GM12878 (cell line): ENCODE measurements around the gene CASP5. TPM values are rescaled to one million over a fixed set of nuclear protein-coding genes. Genes with fewer than 3 reads are reported as not detected.

Experiments
- ATAC-seq: fragments of 200-7000 bp; cut with Tn5 transposase; 3 replicates; pipeline ENCODE4 v1.9.1; 2020; ENCODE audit warnings: mild to moderate bottlenecking, moderate library complexity
- BruUV-seq: library from RNA; stranded (reverse); fragments of 400-500 nt; replicated peaks from 2 replicates; lab custom pipeline; 2021; lab: Mats Ljungman, UMichigan
- CTCF ChIA-PET: fragments of 300-600 bp; sonication (Branson Sonifier 250); formaldehyde crosslinking; extraction: SDS; loops from one replicate; lab custom pipeline; 2021; ENCODE audit warnings: inconsistent platforms; lab: Yijun Ruan, JAX
- POLR2A ChIA-PET: fragments of 350-600 bp; formaldehyde crosslinking; extraction: SDS; loops from one replicate; lab custom pipeline; 2021; ENCODE audit warnings: inconsistent platforms; lab: Charles Lee
- RAD21 ChIA-PET: fragments of 300-600 bp; sonication (Branson Sonifier 250); formaldehyde crosslinking; loops from one replicate; lab custom pipeline; 2023; ENCODE audit warnings: antibody characterized with exemption; ENCODE audit not compliant: unreplicated experiment; lab: Charles Lee
- SMC1A ChIA-PET: fragments of 300-600 bp; sonication (Branson Sonifier 250); formaldehyde crosslinking; loops from one replicate; lab custom pipeline; 2023; ENCODE audit not compliant: unreplicated experiment, uncharacterized antibody; lab: Charles Lee
- DNase-seq: peaks from one replicate; pipeline ENCODE4 v3.0.0-alpha.2; 2011; ENCODE audit warnings: low read depth, low spot score
- FAIRE-seq: peaks from 3 replicates; lab custom pipeline; 2011; peaks lifted over from hg19 to GRCh38; lab: Jason Lieb, UNC
- H2AFZ ChIP-seq: 2 replicates; pipeline ENCODE4 v1.6.0; 2011; ENCODE audit warnings: low read depth, low read length, control low read depth; ENCODE audit not compliant: control insufficient read depth
- H3K27ac ChIP-seq: 2 replicates; pipeline ENCODE4 v1.5.1; 2011; ENCODE audit warnings: control low read depth; ENCODE audit not compliant: control insufficient read depth, insufficient read depth
- H3K27me3 ChIP-seq, 2 experiments: replicated peaks in 1 of 2; 2 replicates each; pipeline versions ENCODE4 v1.6.0 to v1.6.1; 2011; ENCODE audit warnings: low read length in 1 of 2; ENCODE audit not compliant: control insufficient read depth in 2 of 2, insufficient read depth in 2 of 2
- H3K36me3 ChIP-seq, 2 experiments: 2 replicates each; pipeline ENCODE4 v1.5.1; 2011; ENCODE audit warnings: low read length in 1 of 2; ENCODE audit not compliant: control insufficient read depth in 2 of 2, insufficient read depth in 2 of 2
- H3K4me1 ChIP-seq: 2 replicates; pipeline ENCODE4 v1.6.1; 2011; ENCODE audit warnings: mild to moderate bottlenecking, low read length, moderate library complexity, mixed read lengths; ENCODE audit not compliant: control insufficient read depth, insufficient read depth
- H3K4me2 ChIP-seq: 2 replicates; pipeline ENCODE4 v1.6.0; 2011; ENCODE audit warnings: control low read depth; ENCODE audit not compliant: control insufficient read depth, insufficient read depth
- H3K4me3 ChIP-seq: fragments of 200-600 bp; sonication (generic); 2 replicates; pipeline ENCODE4 v1.5.1; 2016
- H3K79me2 ChIP-seq: 2 replicates; pipeline ENCODE4 v1.6.0; 2011; ENCODE audit warnings: low read length; ENCODE audit not compliant: control insufficient read depth, insufficient read depth
- H3K9ac ChIP-seq: 2 replicates; pipeline ENCODE4 v1.8.0; 2011; ENCODE audit warnings: low read length, control low read depth, mixed read lengths; ENCODE audit not compliant: control insufficient read depth, insufficient read depth
- H3K9me3 ChIP-seq: replicated peaks from 3 replicates; pipeline ENCODE4 v1.5.1; 2011; ENCODE audit warnings: mild to moderate bottlenecking, low read length; ENCODE audit not compliant: control insufficient read depth, insufficient read depth
- H4K20me1 ChIP-seq: 2 replicates; pipeline ENCODE4 v1.6.0; 2011; ENCODE audit not compliant: control insufficient read depth, insufficient read depth
- BHLHE40 ChIP-seq, 2 experiments: fragments of 450-650 bp in 1 of 2; IDR thresholded peaks; 2 replicates each; pipeline ENCODE4 v1.6.1; 2011 to 2017; ENCODE audit warnings: low read depth in 2 of 2, borderline replicate concordance in 1 of 2, improper control_type of control experiment in 1 of 2, low read length in 1 of 2, mild to moderate bottlenecking in 1 of 2
- CBX5 ChIP-seq: sonication (generic); IDR thresholded peaks from 2 replicates; pipeline ENCODE4 v1.6.1; 2016; ENCODE audit warnings: low read depth, moderate library complexity, mild to moderate bottlenecking, inconsistent platforms
- CTCF ChIP-seq, 3 experiments: IDR thresholded peaks in 2 of 3; conservative IDR thresholded peaks in 1 of 3; 2 replicates each; pipeline ENCODE4 v1.5.1; 2011; ENCODE audit warnings: low read depth in 3 of 3, low read length in 3 of 3, mild to moderate bottlenecking in 3 of 3, control low read depth in 2 of 3, moderate library complexity in 2 of 3, inconsistent platforms in 1 of 3, mixed read lengths in 1 of 3; ENCODE audit not compliant: control insufficient read depth in 2 of 3, insufficient read depth in 1 of 3; ENCODE audit errors: extremely low read depth in 1 of 3
- HDAC2 ChIP-seq: fragments of 200-600 bp; sonication (generic); IDR thresholded peaks from 2 replicates; pipeline ENCODE4 v1.6.1; 2017
- KAT2A ChIP-seq: conservative IDR thresholded peaks from 2 replicates; pipeline ENCODE4 v1.6.1; 2011; ENCODE audit warnings: low read depth, low read length; ENCODE audit not compliant: control insufficient read depth
- MEF2A ChIP-seq: IDR thresholded peaks from 2 replicates; pipeline ENCODE4 v1.6.1; 2011; ENCODE audit warnings: low read depth, mild to moderate bottlenecking, low read length, moderate library complexity; ENCODE audit not compliant: insufficient read depth
- MLLT1 ChIP-seq: fragments of 450-650 bp; IDR thresholded peaks from 2 replicates; pipeline ENCODE4 v1.6.1; 2016; ENCODE audit warnings: mild to moderate bottlenecking
- MXI1 ChIP-seq: fragments of 150-350 bp; IDR thresholded peaks from 2 replicates; pipeline ENCODE4 v1.6.1; 2011; ENCODE audit warnings: low read depth, mild to moderate bottlenecking, inconsistent platforms, low read length, improper control_type of control experiment
- NR2C2 ChIP-seq: IDR thresholded peaks from 2 replicates; pipeline ENCODE4 v1.6.1; 2011; ENCODE audit warnings: borderline replicate concordance, low read depth; ENCODE audit not compliant: control insufficient read depth, insufficient read length
- PAX5 ChIP-seq: IDR thresholded peaks from 2 replicates; pipeline ENCODE4 v1.6.1; 2011; ENCODE audit warnings: low read depth, low read length, borderline replicate concordance
- POU2F2 ChIP-seq: IDR thresholded peaks from 3 replicates; pipeline ENCODE4 v1.6.1; 2011; ENCODE audit warnings: low read depth, mild to moderate bottlenecking, low read length, borderline replicate concordance
- RFX5 ChIP-seq: IDR thresholded peaks from 2 replicates; pipeline ENCODE4 v1.6.1; 2011; ENCODE audit warnings: low read depth, low read length, improper control_type of control experiment
- SIN3A ChIP-seq: IDR thresholded peaks from 2 replicates; pipeline ENCODE4 v1.6.1; 2012; ENCODE audit warnings: low read depth, low read length, improper control_type of control experiment
- SMAD5 ChIP-seq: IDR thresholded peaks from 2 replicates; pipeline ENCODE4 v1.6.1; 2016; ENCODE audit warnings: antibody characterized with exemption, low read depth
- SPI1 ChIP-seq: IDR thresholded peaks from 2 replicates; pipeline ENCODE4 v1.6.1; 2011; ENCODE audit warnings: low read depth, mild to moderate bottlenecking, low read length, moderate library complexity, borderline replicate concordance; ENCODE audit not compliant: insufficient read depth
- STAT1 ChIP-seq: fragments of 450-650 bp; conservative IDR thresholded peaks from 2 replicates; pipeline ENCODE4 v1.6.1; 2014; ENCODE audit warnings: antibody characterized with exemption, mild to moderate bottlenecking
- TARDBP ChIP-seq: IDR thresholded peaks from 2 replicates; pipeline ENCODE4 v1.6.1; 2016; ENCODE audit warnings: borderline replicate concordance
- YY1 ChIP-seq: IDR thresholded peaks from 2 replicates; pipeline ENCODE4 v1.6.1; 2011; ENCODE audit warnings: low read depth, mild to moderate bottlenecking, low read length
- ZNF207 ChIP-seq: fragments of 450-650 bp; IDR thresholded peaks from 2 replicates; pipeline ENCODE4 v1.6.1; 2014; ENCODE audit warnings: antibody characterized with exemption, mild to moderate bottlenecking, borderline replicate concordance
- ZNF622 ChIP-seq: fragments of 450-650 bp; IDR thresholded peaks from 2 replicates; pipeline ENCODE4 v1.6.1; 2017; ENCODE audit warnings: mild to moderate bottlenecking, inconsistent platforms
- WGBS: methylation state at CpG from one replicate; pipeline ENCODE4 v1.1.6; 2016; ENCODE audit warnings: low lambda C conversion rate; ENCODE audit not compliant: insufficient replicate concordance, insufficient coverage; ENCODE audit errors: missing lambda C conversion rate; 5-methylcytosine and 5-hydroxymethylcytosine counted together
- in situ Hi-C: fragments of 300-500 bp; cut with MboI; formaldehyde crosslinking; loops from 9 replicates; pipeline ENCODE4 v1.14.3; 2018; ENCODE audit warnings: mixed read lengths
- intact Hi-C: fragments of 100-400 bp; cut with micrococcal nuclease; formaldehyde crosslinking; loops from one replicate; pipeline ENCODE4 v1.14.2; 2022; ENCODE audit not compliant: unreplicated experiment
- polyA plus RNA-seq, 11 experiments: library from polyadenylated mRNA; depleted of rRNA in 4 of 11; unstranded in 6 of 11; stranded (reverse) in 5 of 11; fragments of >200 nt; fragmentation: Nextera tagmentation in 4 of 11; fragmentation: Illumina TruSeq in 1 of 11; extraction: Ambion mirVana in 4 of 11; extraction: Trizol in 1 of 11; gene quantifications; 1 replicate in 1 of 11; 2 replicates in 10 of 11; pipeline versions ENCODE4 v1.2.1 to v1.2.3, GENCODE V29; 2011 to 2016; ENCODE audit warnings: inconsistent platforms in 2 of 11, missing spikeins in 2 of 11, low read depth in 1 of 11
- total RNA-seq, 4 experiments: library from RNA; depleted of rRNA in 3 of 4; stranded (reverse); fragments of >200 nt in 3 of 4; fragmentation: Illumina TruSeq in 1 of 4; extraction: Trizol in 1 of 4; gene quantifications; 2 replicates each; pipeline versions ENCODE4 v1.2.1 to v1.2.3, GENCODE V29; 2013 to 2021
- TF ChIP-seq, protein P1 (sequence below): IDR thresholded peaks from 2 replicates; pipeline ENCODE4 v1.6.1; 2011; ENCODE audit warnings: low read depth, low read length, improper control_type of control experiment, borderline replicate concordance

CASP5 gene
- total and polyA plus RNA-seq, 10 of the 15 experiments (the other 5 are each of a cell fraction or from before 2014, with no cell fraction given), result not detected

GRCh38 chr11:105057432-105057831, 34.5 kb upstream of the CASP5 start (continued):
- TF ChIP-seq PAX5 (no peak), SIN3A (no peak), NR2C2 (no peak), ZNF207 (no peak), RFX5 (no peak), POU2F2 (no peak)

- Histone ChIP-seq H3K9me3 (no peaks in the 10 kb centered on the region), H3K4me1 (no peaks in the 10 kb centered on the region), H3K4me2 (no peak overlapping the region), H2AFZ (no peak overlapping the region), H3K9ac (no peak overlapping the region), H4K20me1 (no peaks in the 10 kb centered on the region), H3K27me3 (no peaks in the 10 kb centered on the region; a peak in 1 of 4 replicates), H3K27ac (no peak overlapping the region), H3K36me3 (no peaks in the 10 kb centered on the region), H3K79me2 (no peaks in the 10 kb centered on the region), H3K4me3 (no peak overlapping the region)
- intact Hi-C loops, result no loop called here
- ATAC-seq (no peak), FAIRE-seq (no peak), DNase-seq (no peak)
- ChIA-PET CTCF (interaction anchor here (0.7 kb wide), 1 partner anchor 24 kb away, joined by 3 read pairs; no protein-coding TSS in a partner anchor), RAD21 (no interaction called here), SMC1A (interaction anchor here (2.0 kb wide), 1 partner anchor 26 kb away, joined by 4 read pairs; no protein-coding TSS in a partner anchor), POLR2A (no interaction called here)
- in situ Hi-C loops, result no loop called here
- 35% methylated on average over 1 of the region's 1 CpG for WGBS
- BruUV-seq, result no TSS peak
- TF ChIP-seq STAT1, result no peak
- TF ChIP-seq CBX5, result no peak
- TF ChIP-seq, protein P1, sequence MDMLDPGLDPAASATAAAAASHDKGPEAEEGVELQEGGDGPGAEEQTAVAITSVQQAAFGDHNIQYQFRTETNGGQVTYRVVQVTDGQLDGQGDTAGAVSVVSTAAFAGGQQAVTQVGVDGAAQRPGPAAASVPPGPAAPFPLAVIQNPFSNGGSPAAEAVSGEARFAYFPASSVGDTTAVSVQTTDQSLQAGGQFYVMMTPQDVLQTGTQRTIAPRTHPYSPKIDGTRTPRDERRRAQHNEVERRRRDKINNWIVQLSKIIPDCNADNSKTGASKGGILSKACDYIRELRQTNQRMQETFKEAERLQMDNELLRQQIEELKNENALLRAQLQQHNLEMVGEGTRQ, result no peak
- TF ChIP-seq MLLT1, result no peak
- no peak for TF ChIP-seq TARDBP
- TF ChIP-seq BHLHE40 (IDR thresholded peaks at IDR 0.05; ENCODE audit: borderline replicate concordance in 1 of 2, low read depth in 2 of 2, low read length in 1 of 2), result no peak
- no peak for TF ChIP-seq HDAC2
- TF ChIP-seq SMAD5, result no peak
- TF ChIP-seq SPI1, result no peak
- TF ChIP-seq MEF2A, result no peak
- TF ChIP-seq YY1, result no peak
- no peak for TF ChIP-seq MXI1
- TF ChIP-seq ZNF622, result no peak
- TF ChIP-seq KAT2A, result no peak
- no peak for TF ChIP-seq CTCF (IDR thresholded peaks at IDR 0.05 in 2 of 3, conservative IDR thresholded peaks at IDR 0.05 in 1 of 3; ENCODE audit: control insufficient read depth in 2 of 3, extremely low read depth in 1 of 3, insufficient read depth in 1 of 3, low read depth in 3 of 3, low read length in 3 of 3)
These were observed 33.5 kb upstream of the CASP5 start for GRCh38 chr11:105056446-105056845.
